Osteocyte (in vitro differentiated cells): ENCODE results near the gene F2RL1. TPM values are rescaled to one million over a fixed set of nuclear protein-coding genes. Genes with fewer than 3 reads are reported as not detected.

Source experiments
- DNase-seq: peaks from one replicate; pipeline ENCODE4 v3.0.0; 2021; ENCODE audit warnings: mixed read lengths; ENCODE audit not compliant: unreplicated experiment; ENCODE audit errors: extremely low spot score
- H3K27ac Mint-ChIP-seq: one replicate; pipeline ENCODE4 v1.8.0; 2021; ENCODE audit warnings: mild to moderate bottlenecking, mixed read lengths; ENCODE audit not compliant: unreplicated experiment
- H3K27me3 Mint-ChIP-seq: one replicate; pipeline ENCODE4 v1.8.0; 2021; ENCODE audit warnings: mixed read lengths; ENCODE audit not compliant: unreplicated experiment
- H3K36me3 Mint-ChIP-seq: one replicate; pipeline ENCODE4 v1.8.0; 2021; ENCODE audit warnings: mixed read lengths; ENCODE audit not compliant: unreplicated experiment
- H3K4me1 Mint-ChIP-seq: one replicate; pipeline ENCODE4 v1.8.0; 2021; ENCODE audit warnings: mixed read lengths; ENCODE audit not compliant: unreplicated experiment
- H3K4me3 Mint-ChIP-seq: one replicate; pipeline ENCODE4 v1.8.0; 2021; ENCODE audit warnings: mild to moderate bottlenecking, moderate library complexity, mixed read lengths; ENCODE audit not compliant: unreplicated experiment
- H3K9me3 Mint-ChIP-seq: one replicate; pipeline ENCODE4 v1.8.0; 2021; ENCODE audit warnings: mixed read lengths; ENCODE audit not compliant: unreplicated experiment
- CTCF ChIP-seq: fragments of 200-600 bp; sonication (generic); IDR thresholded peaks from 2 replicates; pipeline ENCODE4 v1.5.0; 2021; ENCODE audit warnings: antibody characterized with exemption, mild to moderate bottlenecking, moderate library complexity
- total RNA-seq: library from RNA; stranded (reverse); gene quantifications from 2 replicates; pipeline ENCODE4 v1.2.1, GENCODE V29; 2021

Gene F2RL1
- total RNA-seq, 1 donor from 2014 or later, result 2.0 TPM

- no peak for DNase-seq
- peaks cover 5% of the 10 kb centered on the region for H3K4me1 Mint-ChIP-seq
- H3K9me3 Mint-ChIP-seq, result no peaks in the 10 kb centered on the region
- no peaks in the 10 kb centered on the region for H3K27me3 Mint-ChIP-seq
- H3K4me3 Mint-ChIP-seq, result no peak overlapping the region
- H3K36me3 Mint-ChIP-seq, result no peaks in the 10 kb centered on the region
- no peak for TF ChIP-seq CTCF
- no peak overlapping the region for H3K27ac Mint-ChIP-seq
Observed at GRCh38 chr5:76863001-76863400, 44.2 kb downstream of the F2RL1 start.

GRCh38 chr5:76866503-76866902 is 47.7 kb downstream of the F2RL1 start:
- Mint-ChIP-seq H3K27me3 (no peaks in the 10 kb centered on the region), H3K4me3 (no peak overlapping the region)

GRCh38 chr5:76867038-76867437 is 48.2 kb downstream of the F2RL1 start:
- H3K27me3 Mint-ChIP-seq, result no peaks in the 10 kb centered on the region
- no peaks in the 10 kb centered on the region for H3K4me1 Mint-ChIP-seq
- no peaks in the 10 kb centered on the region for H3K36me3 Mint-ChIP-seq
- TF ChIP-seq CTCF, result no peak
- H3K4me3 Mint-ChIP-seq, result no peak overlapping the region
- DNase-seq, result no peak
- no peak overlapping the region for H3K27ac Mint-ChIP-seq
- no peaks in the 10 kb centered on the region for H3K9me3 Mint-ChIP-seq

More at GRCh38 chr5:76866503-76866902, 47.7 kb downstream of the F2RL1 start:
- no peak overlapping the region for H3K27ac Mint-ChIP-seq
- TF ChIP-seq CTCF, result no peak
- no peaks in the 10 kb centered on the region for H3K9me3 Mint-ChIP-seq
- DNase-seq, result no peak
- peaks cover 4% of the 10 kb centered on the region for H3K4me1 Mint-ChIP-seq
- H3K36me3 Mint-ChIP-seq, result no peaks in the 10 kb centered on the region

GRCh38 chr5:76867827-76868693 is 49.2 kb downstream of the F2RL1 start:
- peak; percentile 86 for DNase-seq
- Mint-ChIP-seq H3K4me1 (no peaks in the 10 kb centered on the region), H3K27me3 (no peaks in the 10 kb centered on the region), H3K9me3 (no peaks in the 10 kb centered on the region), H3K4me3 (no peak overlapping the region), H3K27ac (no peak overlapping the region), H3K36me3 (no peaks in the 10 kb centered on the region)
- peak; percentile 91 for TF ChIP-seq CTCF

GRCh38 chr5:76870046-76870445 is 51.2 kb downstream of the F2RL1 start:
- Mint-ChIP-seq H3K4me1 (peaks cover 3% of the 10 kb centered on the region), H3K4me3 (no peak overlapping the region), H3K27me3 (no peaks in the 10 kb centered on the region), H3K9me3 (no peaks in the 10 kb centered on the region), H3K36me3 (no peaks in the 10 kb centered on the region), H3K27ac (no peak overlapping the region)
- TF ChIP-seq CTCF, result no peak
- no peak for DNase-seq
